Stomach smooth muscle (tissue), 2 donors: Measurements from ENCODE around the gene VAMP7.
"Not testable (repeated sequence)": the region's sequence is repeated elsewhere in the genome, so short reads cannot be mapped to it uniquely, and the experiment has no call there.

Experiments
- H3K27ac ChIP-seq: one replicate; pipeline ENCODE4 v1.7.0; 2013; ENCODE audit warnings: mild to moderate bottlenecking, low read length, inconsistent platforms
- H3K27me3 ChIP-seq, 2 donors: one replicate each; pipeline ENCODE4 v1.7.0; 2013; ENCODE audit warnings: low read length in 2 of 2; ENCODE audit not compliant: insufficient read depth in 2 of 2, control insufficient read depth in 1 of 2
- H3K36me3 ChIP-seq, 2 donors: one replicate each; pipeline ENCODE4 v1.7.0; 2013; ENCODE audit warnings: low read length in 2 of 2; ENCODE audit not compliant: control insufficient read depth in 2 of 2, insufficient read depth in 2 of 2
- H3K4me1 ChIP-seq: one replicate; pipeline ENCODE4 v1.7.0; 2013; ENCODE audit warnings: low read length; ENCODE audit not compliant: control insufficient read depth, insufficient read depth
- H3K4me3 ChIP-seq, 2 donors: one replicate each; pipeline ENCODE4 v1.7.0; 2013; ENCODE audit warnings: low read length in 2 of 2
- H3K9ac ChIP-seq, 2 donors: one replicate each; pipeline ENCODE4 v1.7.0; 2013; ENCODE audit warnings: low read length in 2 of 2, mild to moderate bottlenecking in 1 of 2
- H3K9me3 ChIP-seq, 2 donors: one replicate each; pipeline ENCODE4 v1.7.0; 2013; ENCODE audit warnings: low read length in 2 of 2; ENCODE audit not compliant: control insufficient read depth in 2 of 2
- donor health status: healthy.
- donor health status: Pancreatic carcinoma.

VAMP7 gene

DNA sequence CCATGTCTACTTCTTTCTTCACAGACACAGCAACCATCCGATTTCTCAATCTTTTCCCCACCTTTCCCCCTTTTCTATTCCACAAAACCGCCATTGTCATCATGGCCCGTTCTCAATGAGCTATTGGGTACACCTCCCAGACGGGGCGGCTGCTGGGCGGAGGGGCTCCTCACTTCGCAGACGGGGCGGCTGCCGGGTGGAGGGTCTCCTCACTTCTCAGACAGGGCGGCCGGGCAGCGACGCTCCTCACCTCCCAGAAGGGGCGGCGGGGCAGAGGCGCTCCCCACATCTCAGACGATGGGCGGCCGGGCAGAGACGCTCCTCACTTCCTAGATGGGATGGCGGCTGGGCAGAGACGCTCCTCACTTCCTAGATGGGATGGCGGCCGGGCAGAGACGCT, 26.5 kb downstream of the VAMP7 start:
- H3K27me3 ChIP-seq, H3K9me3 ChIP-seq, H3K9ac ChIP-seq, H3K36me3 ChIP-seq, H3K4me1 ChIP-seq, H3K27ac ChIP-seq, H3K4me3 ChIP-seq: not testable (repeated sequence)

DNA sequence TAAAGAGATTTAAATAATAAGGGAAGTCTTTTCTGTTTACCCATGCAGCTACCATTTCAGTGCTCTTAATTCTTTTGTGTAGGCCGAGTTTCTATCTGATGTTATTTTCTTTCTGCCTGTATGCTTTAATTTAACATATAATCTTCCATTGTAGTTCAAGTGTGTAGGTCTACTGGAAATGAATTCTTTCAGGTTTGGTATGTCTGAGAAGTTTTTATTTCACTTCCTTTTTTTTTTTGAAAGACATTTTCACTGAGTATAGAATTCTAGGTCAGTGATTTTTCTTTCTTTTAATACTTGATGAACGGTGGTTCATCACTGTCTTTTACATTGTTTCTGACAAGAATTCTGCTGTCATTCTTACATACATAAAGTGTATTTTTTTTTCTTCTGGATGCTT, 42.1 kb downstream of the VAMP7 start:
- Histone ChIP-seq H3K36me3 (peaks cover 0 to 2% of the 10 kb centered on the region in 2 donors), H3K27ac (no peak overlapping the region), H3K9ac (no peak overlapping the region), H3K27me3 (no peaks in the 10 kb centered on the region), H3K4me3 (no peak overlapping the region), H3K9me3 (no peaks in the 10 kb centered on the region), H3K4me1 (no peaks in the 10 kb centered on the region)

DNA sequence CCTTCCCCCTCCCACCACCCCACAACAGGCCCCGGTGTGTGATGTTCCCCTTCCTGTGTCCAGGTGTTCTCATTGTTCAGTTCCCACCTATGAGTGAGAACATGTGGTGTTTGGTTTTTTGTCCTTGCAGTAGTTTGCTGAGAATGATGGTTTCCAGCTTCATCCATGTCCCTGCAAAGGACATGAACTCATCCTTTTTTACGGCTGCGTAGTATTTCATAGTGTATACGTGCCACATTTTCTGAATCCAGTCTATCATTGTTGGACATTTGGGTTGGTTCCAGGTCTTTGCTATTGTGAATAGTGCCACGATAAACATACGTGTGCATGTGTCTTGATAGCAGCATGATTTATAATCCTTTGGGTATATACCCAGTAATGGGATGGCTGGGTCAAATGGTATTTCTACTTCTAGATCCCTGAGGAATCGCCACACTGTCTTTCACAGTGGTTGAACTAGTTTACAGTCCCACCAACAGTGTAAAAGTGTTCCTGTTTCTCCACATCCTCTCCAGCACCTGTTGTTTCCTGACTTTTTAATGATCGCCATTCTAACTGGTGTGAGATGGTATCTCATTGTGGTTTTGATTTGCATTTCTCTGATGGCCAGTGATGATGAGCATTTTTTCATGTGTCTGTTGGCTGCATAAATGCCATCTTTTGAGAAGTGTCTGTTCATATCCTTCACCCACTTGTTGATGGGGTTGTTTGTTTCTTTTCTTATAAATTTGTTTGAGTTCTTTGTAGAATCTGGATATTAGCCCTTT, 49.9 kb downstream of the VAMP7 start:
- H3K36me3 ChIP-seq, H3K4me3 ChIP-seq, H3K27me3 ChIP-seq, H3K9ac ChIP-seq, H3K4me1 ChIP-seq, H3K27ac ChIP-seq, H3K9me3 ChIP-seq: not testable (repeated sequence)

DNA sequence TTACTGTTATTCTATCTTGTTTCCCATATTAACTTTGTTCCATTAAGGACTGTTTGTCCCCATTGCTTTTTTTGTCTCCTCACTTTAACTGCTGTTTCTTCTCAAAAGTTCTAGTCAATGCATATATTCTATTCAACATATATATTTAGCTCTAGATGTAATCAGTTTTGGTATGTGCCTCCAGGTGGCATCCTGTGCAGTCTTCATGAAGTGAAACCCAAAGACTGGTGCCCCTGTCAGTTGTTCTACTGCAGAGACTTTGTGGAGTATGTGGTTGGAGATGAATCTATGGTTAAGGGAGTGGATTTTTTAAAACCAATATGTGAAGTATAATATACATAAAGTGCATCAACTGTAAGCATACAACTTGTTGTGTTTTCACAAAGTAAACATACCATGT, 57.0 kb downstream of the VAMP7 start:
- no peaks in the 10 kb centered on the region for H3K36me3 ChIP-seq
- H3K9ac ChIP-seq: no peak overlapping the region
- H3K27ac ChIP-seq: no peak overlapping the region
- H3K4me1 ChIP-seq: no peaks in the 10 kb centered on the region
- H3K4me3 ChIP-seq: no peak overlapping the region
- H3K27me3 ChIP-seq: no peaks in the 10 kb centered on the region
- H3K9me3 ChIP-seq: no peaks in the 10 kb centered on the region

DNA sequence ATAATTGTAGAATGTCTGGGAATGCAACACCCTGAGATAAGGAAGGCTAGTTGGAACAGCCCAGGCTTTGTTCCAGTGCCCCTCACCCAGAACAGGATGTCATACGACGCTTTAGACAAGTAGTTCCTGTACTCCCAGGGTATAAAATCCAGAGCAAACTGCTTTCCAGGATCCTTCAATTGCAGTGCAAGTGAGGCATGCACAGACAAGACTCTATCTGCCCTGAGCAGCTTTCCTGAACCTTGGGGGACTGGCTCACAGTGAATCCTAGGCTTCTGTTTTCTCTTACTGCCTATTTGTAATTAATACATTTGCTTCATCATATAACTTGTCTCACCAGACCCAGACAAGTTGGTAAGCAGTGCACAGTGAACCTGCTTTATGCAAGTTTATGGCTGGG, 68.0 kb downstream of the VAMP7 start:
- Histone ChIP-seq H3K9me3 (no peaks in the 10 kb centered on the region), H3K36me3 (no peaks in the 10 kb centered on the region), H3K4me3 (no peak overlapping the region)

DNA sequence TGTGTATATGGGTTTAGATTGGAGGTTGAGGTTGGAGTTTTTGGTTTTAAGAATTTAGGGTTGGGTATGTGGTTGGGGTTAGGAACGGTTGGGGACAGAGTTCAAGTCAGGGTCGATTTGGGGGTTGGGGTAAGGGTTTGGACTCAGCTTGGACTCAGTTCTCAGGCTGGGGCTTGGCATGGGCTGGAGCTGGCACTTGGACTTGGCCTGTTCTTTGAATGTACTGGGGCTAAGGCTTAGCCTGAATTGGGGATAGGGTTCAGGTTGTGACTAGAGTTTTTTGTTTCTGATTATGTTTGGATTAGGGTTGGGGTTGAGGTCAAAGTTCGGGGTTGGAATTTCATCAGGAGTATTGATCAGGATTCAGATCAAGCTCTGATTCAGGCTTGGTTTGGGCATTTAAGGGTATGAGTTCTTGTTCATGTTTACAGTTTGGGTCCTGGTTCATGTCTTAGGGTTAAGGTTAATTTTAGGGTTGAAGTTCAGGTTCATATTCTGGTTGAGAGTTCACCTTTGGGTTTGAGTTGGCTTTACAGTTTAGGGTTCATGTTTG, 70.2 kb downstream of the VAMP7 start:
- H3K27me3 ChIP-seq: peaks cover 0 to 5% of the 10 kb centered on the region in 2 donors
- no peak overlapping the region for H3K9ac ChIP-seq
- H3K4me3 ChIP-seq: no peak overlapping the region
- no peaks in the 10 kb centered on the region for H3K9me3 ChIP-seq
- H3K4me1 ChIP-seq: no peaks in the 10 kb centered on the region
- no peak overlapping the region for H3K27ac ChIP-seq
- no peaks in the 10 kb centered on the region for H3K36me3 ChIP-seq

More for the DNA sequence above, 68.0 kb downstream of the VAMP7 start:
- no peaks in the 10 kb centered on the region for H3K4me1 ChIP-seq
- H3K27me3 ChIP-seq: peaks cover 0 to 5% of the 10 kb centered on the region in 2 donors
- H3K27ac ChIP-seq: no peak overlapping the region
- H3K9ac ChIP-seq: no peak overlapping the region

DNA sequence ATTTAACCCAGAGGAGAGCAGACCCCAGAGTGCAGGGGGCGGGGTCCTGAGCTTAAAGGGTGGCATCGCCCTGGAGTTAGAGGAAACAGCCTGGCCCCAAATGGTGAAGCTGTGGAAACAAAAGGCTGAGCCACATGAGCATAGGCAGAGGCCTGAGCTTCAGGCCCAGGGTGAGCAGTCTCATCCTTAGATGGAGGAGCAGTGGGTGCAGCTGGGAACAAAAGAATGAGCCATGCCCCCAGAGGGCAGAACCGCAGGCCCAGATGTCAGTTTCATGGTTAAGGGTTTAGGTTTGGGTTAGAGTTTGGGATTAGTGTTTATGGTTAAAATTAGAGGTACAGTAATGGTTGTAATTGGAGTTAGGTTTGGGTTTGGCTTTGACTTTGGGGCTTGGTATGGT, 71.9 kb downstream of the VAMP7 start:
- Histone ChIP-seq H3K9ac (no peak overlapping the region), H3K27ac (no peak overlapping the region), H3K4me3 (no peak overlapping the region), H3K27me3 (peaks cover 0 to 5% of the 10 kb centered on the region in 2 donors), H3K4me1 (no peaks in the 10 kb centered on the region), H3K36me3 (no peaks in the 10 kb centered on the region), H3K9me3 (no peaks in the 10 kb centered on the region)

DNA sequence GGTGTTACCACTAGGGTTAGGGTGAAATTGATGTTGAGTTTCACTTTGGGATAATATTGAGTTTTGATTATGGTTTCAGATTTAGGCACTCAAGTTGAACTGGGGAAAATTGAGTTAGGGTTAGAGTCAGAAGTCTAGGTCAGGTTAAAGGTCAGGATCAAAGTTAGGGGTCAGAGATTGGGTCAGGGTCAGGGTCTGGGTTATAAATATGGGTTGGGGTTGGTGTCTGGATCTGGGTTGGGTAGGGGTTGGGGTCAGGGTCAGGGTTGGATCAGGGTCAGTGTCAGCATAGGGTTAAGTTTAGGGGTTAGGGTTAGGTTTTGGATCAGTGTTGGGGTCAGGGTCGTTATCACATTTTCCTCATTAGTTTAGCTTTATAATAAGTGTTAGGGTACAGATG, 73.6 kb downstream of the VAMP7 start:
- Histone ChIP-seq H3K9ac (no peak overlapping the region), H3K4me3 (no peak overlapping the region), H3K4me1 (no peaks in the 10 kb centered on the region), H3K27me3 (peaks cover 0 to 5% of the 10 kb centered on the region in 2 donors), H3K27ac (no peak overlapping the region), H3K9me3 (no peaks in the 10 kb centered on the region), H3K36me3 (no peaks in the 10 kb centered on the region)

DNA sequence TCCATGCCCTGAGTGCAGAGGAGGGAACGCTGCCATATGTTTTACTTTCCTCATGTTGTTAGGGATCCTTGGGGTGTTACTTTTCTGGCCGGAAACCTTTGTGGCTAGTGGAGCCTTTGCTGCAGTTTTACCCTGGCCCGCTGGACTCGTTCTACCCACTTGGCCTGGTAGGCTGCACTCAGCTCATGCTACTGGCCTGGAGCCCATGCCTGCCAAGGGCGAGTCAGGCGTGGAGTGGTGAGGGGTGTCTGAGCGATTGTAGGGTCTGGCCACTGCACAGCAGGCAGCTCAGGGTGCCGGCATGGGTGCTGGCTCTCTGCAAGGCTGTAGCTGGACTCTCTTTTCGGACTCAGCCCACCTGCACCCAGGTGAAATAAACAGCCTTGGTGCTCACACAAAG, 75.0 kb downstream of the VAMP7 start:
- no peak overlapping the region for H3K4me3 ChIP-seq
- H3K4me1 ChIP-seq: no peaks in the 10 kb centered on the region
- H3K27ac ChIP-seq: no peak overlapping the region
- H3K9me3 ChIP-seq: no peaks in the 10 kb centered on the region
- H3K36me3 ChIP-seq: no peaks in the 10 kb centered on the region
- H3K27me3 ChIP-seq: peaks cover 0 to 5% of the 10 kb centered on the region in 2 donors
- H3K9ac ChIP-seq: no peak overlapping the region

DNA sequence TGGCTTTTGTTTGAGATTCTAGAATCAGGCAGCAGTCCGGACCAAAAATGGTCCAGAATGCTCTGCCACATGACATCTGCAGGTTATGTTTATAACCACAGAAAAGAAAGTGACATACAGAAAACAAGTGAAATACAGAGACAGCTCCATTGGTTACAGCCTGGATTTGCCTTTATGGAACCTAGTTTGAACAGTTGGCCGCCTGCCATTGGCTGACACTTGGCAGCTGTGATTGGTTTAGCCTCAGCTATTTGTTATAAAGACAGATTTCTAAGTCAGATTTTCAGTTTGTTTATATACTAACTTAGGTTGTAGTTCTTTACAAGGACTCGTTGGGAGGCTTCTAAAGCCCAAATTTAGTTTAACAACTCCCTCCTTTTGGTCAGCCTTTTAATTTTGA, 75.5 kb downstream of the VAMP7 start:
- H3K36me3 ChIP-seq: no peaks in the 10 kb centered on the region
- H3K4me3 ChIP-seq: no peak overlapping the region
- no peak overlapping the region for H3K27ac ChIP-seq
- H3K9me3 ChIP-seq: no peaks in the 10 kb centered on the region
- H3K9ac ChIP-seq: no peak overlapping the region
- H3K4me1 ChIP-seq: no peaks in the 10 kb centered on the region
- no peaks in the 10 kb centered on the region for H3K27me3 ChIP-seq

DNA sequence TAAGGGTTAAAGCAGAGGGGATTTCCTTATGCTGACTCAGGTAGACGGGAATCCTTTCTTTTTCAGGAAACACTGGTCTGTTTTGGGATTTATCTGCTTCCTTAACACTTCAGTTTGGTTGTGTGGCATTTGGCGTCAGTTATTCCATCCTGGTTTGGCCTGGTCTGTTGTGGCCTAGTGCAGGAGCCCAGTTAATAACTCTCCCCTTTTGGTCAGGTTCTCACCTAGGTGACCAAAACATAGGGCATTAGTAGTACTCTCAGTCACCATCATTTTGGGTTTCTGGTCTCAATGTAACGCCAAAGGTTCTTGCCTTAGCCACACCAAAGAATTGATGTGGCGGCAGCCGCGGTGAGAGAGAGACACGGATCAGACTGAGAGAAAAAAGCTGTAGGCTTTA, 76.7 kb downstream of the VAMP7 start:
- Histone ChIP-seq H3K9me3 (no peaks in the 10 kb centered on the region), H3K4me1 (no peaks in the 10 kb centered on the region), H3K4me3 (no peak overlapping the region), H3K36me3 (no peaks in the 10 kb centered on the region), H3K27ac (no peak overlapping the region), H3K9ac (no peak overlapping the region), H3K27me3 (peaks cover 0 to under 1% of the 10 kb centered on the region in 2 donors)
